C1 segment of cervical spinal cord (tissue), 14 donors: ENCODE results near the gene CAPN8.
"Not testable (repeated sequence)": the region's sequence is repeated elsewhere in the genome, so short reads cannot be mapped to it uniquely, and the experiment has no call there.

Source experiments
- DNase-seq, 14 donors: peaks; one replicate each; lab custom pipeline; 2025; lab: John Stamatoyannopoulos, UW

Gene CAPN8

DNA sequence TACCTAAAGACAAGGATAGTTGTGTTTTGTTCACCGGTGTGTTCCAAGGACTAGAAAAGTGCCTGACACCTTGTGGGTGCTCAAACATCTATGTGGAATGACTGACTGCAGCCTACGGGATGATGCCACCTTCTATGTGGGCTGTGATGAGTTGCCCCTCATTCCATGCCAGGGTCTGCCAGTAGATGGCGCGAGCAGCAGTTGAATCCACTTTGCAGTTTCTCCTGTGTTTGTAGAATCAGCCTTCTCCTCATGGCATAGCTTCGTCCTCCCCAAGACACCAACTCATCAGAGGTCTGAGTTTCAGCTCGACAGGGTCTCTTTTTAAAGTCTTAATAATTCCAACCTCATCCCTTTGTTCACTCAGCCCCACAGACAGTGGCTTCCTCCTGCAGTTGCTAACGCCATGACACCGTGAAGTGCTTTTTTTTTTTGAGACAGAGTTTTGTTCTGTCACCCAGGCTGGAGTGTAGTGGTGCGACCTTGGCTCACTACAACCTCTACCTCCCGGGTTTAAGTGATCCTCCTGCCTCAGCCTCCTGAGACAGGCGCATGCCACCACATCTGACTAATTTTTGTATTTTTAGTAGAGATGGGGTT, 133.7 kb downstream of the CAPN8 start:
- DNase-seq = peak in 9 of 14 donors; percentile 4 to 33 (median 18)

DNA sequence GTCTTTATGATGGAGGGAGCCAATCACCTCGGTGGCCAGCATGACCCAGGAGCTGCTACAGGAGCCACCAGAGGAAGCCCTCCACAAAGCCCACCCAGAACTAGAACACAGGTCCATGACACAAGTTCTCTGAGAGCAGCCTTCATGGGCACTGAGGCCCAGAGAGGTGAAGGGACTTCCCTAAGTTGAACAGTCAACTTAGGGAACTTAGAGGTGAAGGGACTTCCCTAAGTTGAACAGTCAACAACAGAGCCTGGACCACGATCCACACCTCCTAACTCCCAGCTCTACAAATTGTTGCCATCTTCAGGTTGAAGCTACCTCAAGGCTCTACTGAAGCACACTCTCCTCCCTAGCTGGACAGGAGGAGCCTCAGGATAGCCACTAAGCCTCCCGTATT, 139.5 kb downstream of the CAPN8 start:
- DNase-seq = no peak

DNA sequence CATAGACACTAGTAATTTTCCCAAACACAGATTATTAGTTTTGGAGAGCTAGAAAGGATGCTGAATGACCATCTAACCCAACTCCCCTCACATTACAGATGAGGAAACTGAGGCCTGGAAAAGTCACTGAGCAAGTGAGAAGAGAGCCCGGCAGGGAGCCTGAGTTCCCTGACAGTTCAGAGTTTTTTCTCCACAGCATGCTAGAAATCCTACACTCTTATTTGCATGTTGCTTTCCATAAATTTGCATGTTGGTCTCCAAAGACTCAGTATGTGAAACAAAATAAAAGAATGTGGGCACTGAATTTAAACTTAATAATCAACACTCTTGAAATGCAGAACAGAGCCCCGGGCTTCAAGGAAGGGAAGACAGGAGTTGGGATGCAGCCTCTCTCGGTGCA, 140.0 kb downstream of the CAPN8 start:
- no peak for DNase-seq

DNA sequence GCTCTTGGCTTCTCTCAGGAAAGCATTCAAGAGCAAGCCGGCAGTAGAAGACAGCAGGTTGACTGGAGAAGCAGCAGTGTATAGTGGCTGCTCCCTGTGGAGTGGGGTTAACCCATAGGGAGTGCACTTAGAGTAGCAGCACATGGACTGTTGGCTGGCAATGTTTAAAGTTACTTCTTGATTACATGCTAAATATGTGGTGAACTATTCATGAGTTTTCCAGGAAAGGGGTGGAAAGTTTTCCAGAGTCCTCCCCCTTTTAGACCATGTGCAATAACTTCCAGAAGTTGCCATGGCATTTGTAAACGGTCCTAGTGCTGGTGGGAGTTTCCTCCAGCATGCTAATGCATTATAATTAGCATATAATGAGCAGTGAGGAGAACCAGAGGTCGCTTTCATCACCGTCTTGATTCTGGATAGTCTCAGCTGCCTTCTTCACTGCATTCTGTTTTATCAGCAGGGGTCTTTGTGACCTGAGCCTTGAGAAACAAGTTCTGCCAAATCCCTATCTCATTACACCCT, 140.5 kb downstream of the CAPN8 start:
- DNase-seq = no peak

GRCh38 chr1:223521150-223521549, 144.4 kb downstream of the CAPN8 start:
- DNase-seq = no peak

DNA sequence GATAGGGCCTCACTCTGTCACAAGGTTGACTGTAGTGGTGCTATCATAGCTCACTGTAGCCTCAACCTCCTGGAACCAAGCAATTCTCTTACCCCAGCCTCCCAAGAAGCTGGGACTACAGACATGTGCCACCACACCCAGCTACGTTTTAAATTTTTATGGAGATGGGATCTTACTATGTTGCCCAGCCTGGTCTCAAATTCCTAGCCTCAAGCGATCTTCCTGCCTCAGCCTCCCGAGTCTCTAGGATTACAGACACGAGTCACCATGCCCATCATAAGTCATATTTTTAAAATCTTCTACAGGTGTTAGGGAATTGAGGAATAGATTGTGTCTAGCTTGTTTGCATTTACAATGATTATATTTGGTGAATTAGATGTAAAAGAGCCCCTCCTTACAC, 145.3 kb downstream of the CAPN8 start:
- no peak for DNase-seq

DNA sequence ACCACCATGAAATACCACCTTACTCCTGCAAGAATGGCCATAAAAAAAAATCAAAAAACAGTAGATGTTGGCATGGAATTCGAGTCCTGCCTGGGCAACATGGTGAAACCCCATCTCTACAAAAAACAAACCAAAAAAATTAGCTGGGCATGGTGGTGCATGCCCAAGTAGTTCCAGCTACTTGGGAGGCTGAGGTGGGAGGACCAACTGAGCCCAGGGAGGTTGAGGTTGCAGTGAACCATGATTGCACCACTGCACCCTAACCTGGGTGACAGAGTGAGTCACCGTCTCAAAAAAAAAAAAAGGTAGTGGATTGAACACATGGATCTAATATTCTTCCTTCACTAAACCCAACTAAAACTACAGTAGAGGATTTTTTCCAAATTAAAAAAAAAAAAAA, 146.4 kb downstream of the CAPN8 start:
- DNase-seq = no peak

GRCh38 chr1:223518553-223518952, 146.9 kb downstream of the CAPN8 start:
- DNase-seq = not testable (repeated sequence)

DNA sequence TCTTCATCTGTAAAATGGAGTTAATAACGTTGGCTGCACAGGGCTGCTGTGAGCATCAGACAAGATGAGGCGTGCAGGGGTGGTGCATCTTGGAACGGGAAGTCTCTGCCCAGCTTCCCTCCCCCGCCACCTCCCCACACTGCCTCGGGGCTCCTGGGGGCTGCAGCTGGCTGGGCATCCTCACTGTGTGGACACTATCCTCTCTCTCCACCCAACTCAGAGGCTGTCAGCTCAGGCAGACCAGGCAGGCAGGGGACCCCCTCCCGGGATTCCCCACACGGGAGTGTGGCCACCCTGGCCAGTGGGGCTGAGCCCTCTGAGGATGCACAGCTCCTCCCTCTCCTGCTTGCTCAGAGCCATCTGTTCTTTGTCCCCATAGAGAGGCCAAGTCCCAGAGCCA, 149.6 kb downstream of the CAPN8 start:
- no peak for DNase-seq

DNA sequence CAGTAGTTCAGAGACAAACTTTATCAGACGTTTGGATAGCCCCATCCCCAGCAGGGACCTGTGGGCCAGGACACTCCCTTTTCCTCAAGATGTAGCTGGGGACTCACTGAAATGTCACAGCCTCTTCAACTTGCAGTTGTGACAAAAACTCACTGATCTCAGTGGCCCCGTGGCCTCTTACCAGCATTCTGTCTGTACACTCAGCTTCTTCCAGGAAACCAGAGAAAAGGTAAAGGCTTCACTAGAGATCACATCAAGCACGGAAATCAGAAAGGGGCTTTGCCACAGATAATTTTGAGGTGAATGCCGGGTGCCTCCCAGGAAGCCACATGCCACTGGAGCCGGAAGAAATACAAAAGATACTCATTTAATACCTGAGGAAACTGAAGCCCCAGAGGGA, 150.1 kb downstream of the CAPN8 start:
- DNase-seq = no peak

DNA sequence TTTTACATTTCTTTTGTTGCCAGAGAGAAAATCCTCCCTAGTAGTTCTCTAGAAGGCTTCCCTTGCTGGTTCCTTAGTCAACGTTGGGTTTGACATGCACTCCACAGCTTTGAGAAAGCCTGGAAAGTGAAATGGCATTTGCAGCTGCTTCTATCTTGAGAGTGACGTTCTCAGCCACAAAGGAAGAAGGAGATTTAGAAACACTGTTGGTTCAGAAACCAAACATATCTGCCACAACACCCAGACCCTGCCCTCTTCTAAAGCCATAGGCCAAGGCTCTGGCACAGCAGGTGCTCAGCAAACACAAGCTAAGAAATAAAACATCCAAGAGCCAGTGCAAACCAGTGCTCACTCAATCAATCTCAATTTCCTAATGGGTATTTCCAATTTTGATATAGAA, 150.9 kb downstream of the CAPN8 start:
- DNase-seq = no peak

- no peak for DNase-seq
Observed at GRCh38 chr1:223513309-223513708, 152.2 kb downstream of the CAPN8 start.

- DNase-seq = no peak
Observed at GRCh38 chr1:223512057-223512456, 153.4 kb downstream of the CAPN8 start.

- no peak for DNase-seq
Observed at GRCh38 chr1:223508796-223509195, 156.7 kb downstream of the CAPN8 start.

- DNase-seq = no peak
Observed at GRCh38 chr1:223504741-223505140, 160.8 kb downstream of the CAPN8 start.

- no peak for DNase-seq
Observed at GRCh38 chr1:223503348-223503747, 162.2 kb downstream of the CAPN8 start.

GRCh38 chr1:223500560-223501425, 164.7 kb downstream of the CAPN8 start:
- peak in 1 of 14 donors; percentile 40 for DNase-seq

DNA sequence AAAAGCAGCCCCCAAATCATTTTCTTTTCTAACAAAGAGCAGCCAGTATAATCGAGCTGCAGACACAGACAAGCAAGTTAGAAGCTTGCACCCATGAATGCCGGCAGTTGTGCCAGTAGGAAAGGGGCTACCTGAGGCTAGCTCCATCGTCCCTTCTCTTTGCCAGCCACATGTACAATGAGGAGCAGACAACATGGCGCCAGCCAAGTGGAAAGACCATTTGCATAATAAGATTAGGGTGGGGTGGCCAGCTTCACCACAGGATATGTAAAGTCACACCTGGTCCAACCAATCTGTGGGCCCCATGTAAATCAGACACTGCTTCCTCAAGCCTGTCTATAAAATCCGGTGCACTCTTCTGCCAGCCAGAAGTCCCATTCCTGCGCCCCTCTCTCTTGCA, 168.6 kb downstream of the CAPN8 start:
- no peak for DNase-seq

DNA sequence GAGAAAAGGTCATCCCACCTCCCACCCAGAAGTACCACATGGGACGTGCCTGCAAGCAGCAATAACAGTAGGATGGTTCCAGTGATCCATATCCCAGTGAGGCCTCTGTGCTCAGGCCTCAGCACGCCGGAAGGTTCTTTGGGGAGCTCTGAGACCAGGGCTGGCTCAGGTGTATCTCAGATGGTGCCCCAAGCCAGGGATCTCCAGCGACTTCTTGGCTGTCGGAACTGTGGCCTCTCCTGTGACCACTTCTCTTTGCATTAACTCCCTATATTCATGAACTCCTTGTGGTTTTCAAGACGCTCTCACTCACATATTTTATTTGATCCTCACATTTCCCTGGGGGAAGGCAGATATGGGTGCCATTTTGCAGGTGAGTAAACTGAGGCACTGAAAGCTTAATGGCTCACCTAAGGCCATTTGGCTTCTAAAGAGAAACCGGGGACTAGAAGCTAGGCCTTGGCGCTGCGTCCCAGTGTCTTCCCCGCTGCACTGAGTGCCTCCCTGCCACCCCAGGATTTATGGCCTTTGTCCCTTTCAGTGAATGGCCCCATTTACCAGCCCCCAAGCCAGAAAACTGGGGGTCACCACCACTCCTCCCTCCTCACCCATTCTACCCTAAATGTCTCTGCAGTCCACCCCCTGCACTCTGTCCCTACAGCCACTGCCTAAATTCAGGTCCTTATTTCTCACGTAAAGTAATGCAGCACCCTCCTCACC, 170.4 kb downstream of the CAPN8 start:
- no peak for DNase-seq

- peak in 1 of 14 donors; percentile 12 for DNase-seq
Observed at GRCh38 chr1:223492044-223492443, 173.5 kb downstream of the CAPN8 start.
